Hepatocyte (in vitro differentiated cells): ENCODE data around the gene XYLB.

ENCODE experiments used
- CTCF ChIP-seq: fragments of 200-600 bp; sonication (generic); IDR thresholded peaks from 2 replicates; pipeline ENCODE4 v1.5.1; 2016; ENCODE audit warnings: antibody characterized with exemption, mild to moderate bottlenecking; ENCODE audit not compliant: poor library complexity
- EZH2phosphoT487 ChIP-seq: fragments of 200-600 bp; sonication (generic); IDR thresholded peaks from one replicate; pipeline ENCODE4 v1.6.1; 2018; ENCODE audit warnings: antibody characterized with exemption, mild to moderate bottlenecking, low read depth, moderate library complexity; ENCODE audit not compliant: unreplicated experiment, severe bottlenecking

DNA sequence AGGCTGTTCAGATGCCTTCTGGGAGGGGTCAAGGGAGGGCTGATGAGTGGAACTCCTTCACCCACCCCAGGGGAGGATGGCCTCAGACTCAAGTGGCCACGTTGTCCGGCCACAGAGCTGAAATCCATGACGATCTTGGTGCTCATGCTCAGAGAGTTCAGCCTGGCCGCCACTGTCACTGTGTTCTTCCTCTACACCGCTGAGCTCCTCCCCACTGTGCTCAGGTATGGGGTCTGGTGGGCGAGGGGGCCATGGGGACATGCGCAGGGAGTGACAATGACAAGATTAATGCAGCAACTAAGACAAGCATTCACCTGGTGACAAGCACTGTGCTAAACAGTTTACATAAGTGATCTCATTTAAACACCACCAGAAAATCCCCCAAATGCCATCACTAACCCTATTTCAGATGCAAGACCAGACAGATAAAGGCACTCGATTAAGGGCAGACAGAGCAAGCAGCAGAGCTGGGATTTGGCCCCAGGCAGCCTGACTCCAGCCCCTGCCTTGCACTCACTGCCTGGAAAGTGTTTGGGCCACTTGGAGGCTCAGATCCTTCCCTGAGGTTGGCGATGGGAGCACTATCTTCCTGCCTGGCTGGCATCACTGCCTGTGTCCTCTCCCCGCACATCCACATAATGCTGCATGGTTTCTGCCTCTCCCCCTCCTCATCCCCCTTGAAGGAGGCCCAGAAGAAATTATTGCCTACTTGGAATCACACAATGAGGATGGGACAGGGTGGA lies 30.9 kb upstream of the XYLB start:
- TF ChIP-seq CTCF, result no peak
- TF ChIP-seq EZH2phosphoT487, result no peak
